ENCODE data around the gene RNF144A. TPM values are rescaled to one million over a fixed set of nuclear protein-coding genes. Genes with fewer than 3 reads are reported as not detected.

The RNF144A gene
- polyA plus RNA-seq, 1 of the 3 experiments (the other 2 are of a cell fraction): 15.6 TPM

GRCh38 chr2:7018282-7018701 lies 101.1 kb downstream of the RNF144A start (continued):
- TF ChIP-seq USF2 (IDR thresholded peaks at IDR 0.05; ENCODE audit: borderline replicate concordance, low read depth, low read length) (no peak), FOXJ3 (CRISPR knock-in tag; IDR thresholded peaks at IDR 0.05) (peak; percentile 88), CTCF (IDR thresholded peaks at IDR 0.05) (no peak), ELF1 (IDR thresholded peaks at IDR 0.05) (no peak), USF1 (IDR thresholded peaks at IDR 0.05; ENCODE audit: borderline replicate concordance, low read depth) (no peak), MAX (IDR thresholded peaks at IDR 0.05; ENCODE audit: low read depth) (no peak), EZH2phosphoT487 (IDR thresholded peaks at IDR 0.05; ENCODE audit: borderline replicate concordance, low read depth) (no peak), TCF12 (IDR thresholded peaks at IDR 0.05) (no peak), YY1 (IDR thresholded peaks at IDR 0.05; ENCODE audit: low read depth) (no peak), SIN3A (IDR thresholded peaks at IDR 0.05; ENCODE audit: borderline replicate concordance, low read depth, low read length) (no peak), ZBTB33 (IDR thresholded peaks at IDR 0.05; ENCODE audit: borderline replicate concordance, low read depth) (no peak)

- Histone ChIP-seq H3K36me3 (replicated peaks in 1 of 2; ENCODE audit: control insufficient read depth in 1 of 2, insufficient read depth in 2 of 2, low read length in 1 of 2) (peaks cover 2 to 30% of the 10 kb centered on the region in 2 experiments), H2AFZ (ENCODE audit: low read depth) (no peak overlapping the region), H3K9ac (no peak overlapping the region), H3K27ac (ENCODE audit: low read depth in 2 of 2, low read length in 1 of 2) (peak overlapping the region in 1 of 2 experiments; percentile 99; a peak in 2 of 4 replicates), H3K79me2 (ENCODE audit: insufficient read depth) (no peaks in the 10 kb centered on the region), H4K20me1 (ENCODE audit: insufficient read depth) (no peaks in the 10 kb centered on the region), H3K4me2 (no peak overlapping the region), H3K27me3 (ENCODE audit: insufficient read depth) (no peaks in the 10 kb centered on the region), H3K9me3 (no peaks in the 10 kb centered on the region), H3F3A (replicated peaks; ENCODE audit: insufficient read depth) (peaks cover 15% of the 10 kb centered on the region), H3K9me2 (no peaks in the 10 kb centered on the region), H3K4me3 (ENCODE audit: low read depth in 2 of 2, low read length in 1 of 2) (no peak overlapping the region), H3K4me1 (ENCODE audit: control insufficient read depth in 1 of 2, insufficient read depth in 2 of 2, low read depth in 1 of 2, low read length in 1 of 2) (peaks cover 22 to 73% of the 10 kb centered on the region in 2 experiments)
- peak; percentile 47 for DNase-seq
- whole genome bisulfite sequencing (ENCODE audit: low lambda C conversion rate): 85% methylated on average over 5 of the region's 5 CpGs
- TF ChIP-seq MAX (IDR thresholded peaks at IDR 0.05; ENCODE audit: low read depth): no peak
- no peak for TF ChIP-seq RXRA (IDR thresholded peaks at IDR 0.05; ENCODE audit: borderline replicate concordance, low read depth)
- POLR2A ChIA-PET: interaction anchor here (0.9 to 1.8 kb wide), 4 partner anchors 11 to 100 kb away, joined by 3 to 4 read pairs (median 3); no protein-coding TSS in a partner anchor
- CTCF ChIA-PET: interaction anchor here (0.8 to 17.6 kb wide), 13 partner anchors 10 to 184 kb away, joined by 3 to 437 read pairs (median 4); partner anchors contain the start of gene RNF144A
Measured at GRCh38 chr2:7018767-7019166, 101.6 kb downstream of the RNF144A start.
